Osteocyte (in vitro differentiated cells): ENCODE results near the gene EPHB6. TPM values are rescaled to one million over a fixed set of nuclear protein-coding genes. Genes with fewer than 3 reads are reported as not detected.

Experiments used
- DNase-seq: peaks from one replicate; pipeline ENCODE4 v3.0.0; 2021; ENCODE audit warnings: mixed read lengths; ENCODE audit not compliant: unreplicated experiment; ENCODE audit errors: extremely low spot score
- H3K27ac Mint-ChIP-seq: one replicate; pipeline ENCODE4 v1.8.0; 2021; ENCODE audit warnings: mild to moderate bottlenecking, mixed read lengths; ENCODE audit not compliant: unreplicated experiment
- H3K27me3 Mint-ChIP-seq: one replicate; pipeline ENCODE4 v1.8.0; 2021; ENCODE audit warnings: mixed read lengths; ENCODE audit not compliant: unreplicated experiment
- H3K36me3 Mint-ChIP-seq: one replicate; pipeline ENCODE4 v1.8.0; 2021; ENCODE audit warnings: mixed read lengths; ENCODE audit not compliant: unreplicated experiment
- H3K4me1 Mint-ChIP-seq: one replicate; pipeline ENCODE4 v1.8.0; 2021; ENCODE audit warnings: mixed read lengths; ENCODE audit not compliant: unreplicated experiment
- H3K4me3 Mint-ChIP-seq: one replicate; pipeline ENCODE4 v1.8.0; 2021; ENCODE audit warnings: mild to moderate bottlenecking, moderate library complexity, mixed read lengths; ENCODE audit not compliant: unreplicated experiment
- H3K9me3 Mint-ChIP-seq: one replicate; pipeline ENCODE4 v1.8.0; 2021; ENCODE audit warnings: mixed read lengths; ENCODE audit not compliant: unreplicated experiment
- CTCF ChIP-seq: fragments of 200-600 bp; sonication (generic); IDR thresholded peaks from 2 replicates; pipeline ENCODE4 v1.5.0; 2021; ENCODE audit warnings: antibody characterized with exemption, mild to moderate bottlenecking, moderate library complexity
- total RNA-seq: library from RNA; stranded (reverse); gene quantifications from 2 replicates; pipeline ENCODE4 v1.2.1, GENCODE V29; 2021

EPHB6 gene
- total RNA-seq, 1 donor from 2014 or later = 13.7 TPM

GRCh38 chr7:142832417-142832816, 22.5 kb upstream of the EPHB6 start:
- Mint-ChIP-seq H3K27me3 (peaks cover 28% of the 10 kb centered on the region), H3K36me3 (no peaks in the 10 kb centered on the region), H3K4me3 (no peak overlapping the region), H3K9me3 (no peaks in the 10 kb centered on the region), H3K27ac (no peak overlapping the region), H3K4me1 (no peaks in the 10 kb centered on the region)
- no peak for DNase-seq
- no peak for TF ChIP-seq CTCF

GRCh38 chr7:142833174-142834048, 21.5 kb upstream of the EPHB6 start:
- H3K4me1 Mint-ChIP-seq = no peaks in the 10 kb centered on the region
- no peaks in the 10 kb centered on the region for H3K36me3 Mint-ChIP-seq
- H3K27me3 Mint-ChIP-seq = peaks cover 23% of the 10 kb centered on the region
- H3K27ac Mint-ChIP-seq = no peak overlapping the region
- H3K4me3 Mint-ChIP-seq = no peak overlapping the region
- no peak for DNase-seq
- no peaks in the 10 kb centered on the region for H3K9me3 Mint-ChIP-seq
- no peak for TF ChIP-seq CTCF

GRCh38 chr7:142835487-142835886, 19.4 kb upstream of the EPHB6 start:
- no peak overlapping the region for H3K4me3 Mint-ChIP-seq
- DNase-seq = no peak
- TF ChIP-seq CTCF = no peak
- H3K27ac Mint-ChIP-seq = no peak overlapping the region
- H3K36me3 Mint-ChIP-seq = no peaks in the 10 kb centered on the region
- H3K27me3 Mint-ChIP-seq = peaks cover 20% of the 10 kb centered on the region
- H3K4me1 Mint-ChIP-seq = no peaks in the 10 kb centered on the region
- no peaks in the 10 kb centered on the region for H3K9me3 Mint-ChIP-seq

GRCh38 chr7:142836426-142836825, 18.4 kb upstream of the EPHB6 start:
- no peak overlapping the region for H3K4me3 Mint-ChIP-seq
- H3K27ac Mint-ChIP-seq = no peak overlapping the region
- no peak for TF ChIP-seq CTCF
- no peaks in the 10 kb centered on the region for H3K9me3 Mint-ChIP-seq
- DNase-seq = no peak
- peaks cover 17% of the 10 kb centered on the region for H3K27me3 Mint-ChIP-seq
- H3K4me1 Mint-ChIP-seq = no peaks in the 10 kb centered on the region
- no peaks in the 10 kb centered on the region for H3K36me3 Mint-ChIP-seq

- H3K4me1 Mint-ChIP-seq = no peaks in the 10 kb centered on the region
- no peak overlapping the region for H3K4me3 Mint-ChIP-seq
- no peak overlapping the region for H3K27ac Mint-ChIP-seq
- no peaks in the 10 kb centered on the region for H3K36me3 Mint-ChIP-seq
- DNase-seq = no peak
- no peak for TF ChIP-seq CTCF
- H3K9me3 Mint-ChIP-seq = no peaks in the 10 kb centered on the region
- H3K27me3 Mint-ChIP-seq = peaks cover 28% of the 10 kb centered on the region
Measured at GRCh38 chr7:142838461-142839213, 16.2 kb upstream of the EPHB6 start.
